ENCODE data around the gene SLC47A2. TPM values are rescaled to one million over a fixed set of nuclear protein-coding genes. Genes with fewer than 3 reads are reported as not detected.

Gene SLC47A2
- total RNA-seq, 1 donor from 2014 or later, result not detected

GRCh38 chr17:19753661-19754463, 37.5 kb upstream of the SLC47A2 start:
- no peaks in the 10 kb centered on the region for H3K36me3 Mint-ChIP-seq (ENCODE audit: low read depth)
- no peak for DNase-seq (ENCODE audit: low spot score)
- no peak overlapping the region for H3K27ac Mint-ChIP-seq
- H3K4me1 Mint-ChIP-seq (ENCODE audit: low read depth), result peaks cover 7% of the 10 kb centered on the region
- H3K4me3 Mint-ChIP-seq, result no peak overlapping the region
- intact Hi-C loops (cut with micrococcal nuclease), result no loop called here
- no peaks in the 10 kb centered on the region for H3K9me3 Mint-ChIP-seq
- peaks cover 3% of the 10 kb centered on the region for H3K27me3 Mint-ChIP-seq (ENCODE audit: insufficient read depth)

- intact Hi-C loops (cut with micrococcal nuclease), result no loop called here
- no peak overlapping the region for H3K4me3 Mint-ChIP-seq
- no peaks in the 10 kb centered on the region for H3K36me3 Mint-ChIP-seq (ENCODE audit: low read depth)
- DNase-seq (ENCODE audit: low spot score), result no peak
- H3K27ac Mint-ChIP-seq, result no peak overlapping the region
- H3K27me3 Mint-ChIP-seq (ENCODE audit: insufficient read depth), result peaks cover 3% of the 10 kb centered on the region
- H3K9me3 Mint-ChIP-seq, result no peaks in the 10 kb centered on the region
- H3K4me1 Mint-ChIP-seq (ENCODE audit: low read depth), result peaks cover 7% of the 10 kb centered on the region
Measured at GRCh38 chr17:19753051-19753509, 36.7 kb upstream of the SLC47A2 start.

GRCh38 chr17:19752216-19753050, 36.0 kb upstream of the SLC47A2 start:
- Mint-ChIP-seq H3K4me1 (ENCODE audit: low read depth) (peaks cover 7% of the 10 kb centered on the region), H3K27me3 (ENCODE audit: insufficient read depth) (peaks cover 3% of the 10 kb centered on the region), H3K9me3 (no peaks in the 10 kb centered on the region), H3K27ac (no peak overlapping the region), H3K4me3 (no peak overlapping the region), H3K36me3 (ENCODE audit: low read depth) (no peaks in the 10 kb centered on the region)
- intact Hi-C loops (cut with micrococcal nuclease), result no loop called here
- DNase-seq (ENCODE audit: low spot score), result no peak

GRCh38 chr17:19750835-19751234, 34.5 kb upstream of the SLC47A2 start:
- Mint-ChIP-seq H3K27me3 (ENCODE audit: insufficient read depth) (peaks cover 7% of the 10 kb centered on the region), H3K36me3 (ENCODE audit: low read depth) (no peaks in the 10 kb centered on the region), H3K27ac (no peak overlapping the region), H3K4me1 (ENCODE audit: low read depth) (peaks cover 7% of the 10 kb centered on the region), H3K9me3 (no peaks in the 10 kb centered on the region), H3K4me3 (no peak overlapping the region)
- intact Hi-C loops (cut with micrococcal nuclease), result no loop called here
- no peak for DNase-seq (ENCODE audit: low spot score)

- DNase-seq (ENCODE audit: low spot score), result no peak
- Mint-ChIP-seq H3K9me3 (no peaks in the 10 kb centered on the region), H3K36me3 (ENCODE audit: low read depth) (no peaks in the 10 kb centered on the region), H3K27ac (no peak overlapping the region), H3K4me1 (ENCODE audit: low read depth) (peaks cover 7% of the 10 kb centered on the region), H3K4me3 (no peak overlapping the region), H3K27me3 (ENCODE audit: insufficient read depth) (peaks cover 11% of the 10 kb centered on the region)
- intact Hi-C loops (cut with micrococcal nuclease), result no loop called here
Measured at GRCh38 chr17:19750020-19750572, 33.7 kb upstream of the SLC47A2 start.

- peaks cover 7% of the 10 kb centered on the region for H3K4me1 Mint-ChIP-seq (ENCODE audit: low read depth)
- intact Hi-C loops (cut with micrococcal nuclease), result loop anchor here (2.0 kb wide), 1 partner anchor 14 kb away; no protein-coding TSS in a partner anchor
- peaks cover 13% of the 10 kb centered on the region for H3K27me3 Mint-ChIP-seq (ENCODE audit: insufficient read depth)
- H3K36me3 Mint-ChIP-seq (ENCODE audit: low read depth), result no peaks in the 10 kb centered on the region
- no peak for DNase-seq (ENCODE audit: low spot score)
- H3K4me3 Mint-ChIP-seq, result no peak overlapping the region
- H3K27ac Mint-ChIP-seq, result no peak overlapping the region
- no peaks in the 10 kb centered on the region for H3K9me3 Mint-ChIP-seq
Measured at GRCh38 chr17:19748807-19749193, 32.4 kb upstream of the SLC47A2 start.

- H3K36me3 Mint-ChIP-seq (ENCODE audit: low read depth), result no peaks in the 10 kb centered on the region
Measured at GRCh38 chr17:19747829-19748806, 31.7 kb upstream of the SLC47A2 start, which contains the start of gene ALDH3A1. ALDH3A1 (minus strand) TSS chr17:19748298; CDS start chr17:19745129, 3,169 bp downstream.

GRCh38 chr17:19747159-19747719, 30.9 kb upstream of the SLC47A2 start:
- Mint-ChIP-seq H3K27me3 (ENCODE audit: insufficient read depth) (peaks cover 13% of the 10 kb centered on the region), H3K4me1 (ENCODE audit: low read depth) (peaks cover 7% of the 10 kb centered on the region), H3K36me3 (ENCODE audit: low read depth) (no peaks in the 10 kb centered on the region), H3K4me3 (no peak overlapping the region), H3K27ac (no peak overlapping the region), H3K9me3 (no peaks in the 10 kb centered on the region)
- no peak for DNase-seq (ENCODE audit: low spot score)
- intact Hi-C loops (cut with micrococcal nuclease), result no loop called here

More at GRCh38 chr17:19747829-19748806, 31.7 kb upstream of the SLC47A2 start, which contains the start of gene ALDH3A1:
- no peaks in the 10 kb centered on the region for H3K9me3 Mint-ChIP-seq
- intact Hi-C loops (cut with micrococcal nuclease), result loop anchor here (2.0 kb wide), 1 partner anchor 15 kb away; no protein-coding TSS in a partner anchor
- no peak within 1 kb of the TSS for H3K27ac Mint-ChIP-seq
- peaks cover 13% of the 10 kb centered on the region for H3K27me3 Mint-ChIP-seq (ENCODE audit: insufficient read depth)
- no peak for DNase-seq (ENCODE audit: low spot score)
- no peak within 1 kb of the TSS for H3K4me3 Mint-ChIP-seq
- H3K4me1 Mint-ChIP-seq (ENCODE audit: low read depth), result peaks cover 7% of the 10 kb centered on the region

GRCh38 chr17:19746517-19746916, 30.1 kb upstream of the SLC47A2 start:
- peaks cover 13% of the 10 kb centered on the region for H3K27me3 Mint-ChIP-seq (ENCODE audit: insufficient read depth)
- H3K4me1 Mint-ChIP-seq (ENCODE audit: low read depth), result peaks cover 7% of the 10 kb centered on the region
- H3K36me3 Mint-ChIP-seq (ENCODE audit: low read depth), result no peaks in the 10 kb centered on the region
- no peaks in the 10 kb centered on the region for H3K9me3 Mint-ChIP-seq
- intact Hi-C loops (cut with micrococcal nuclease), result no loop called here
- H3K4me3 Mint-ChIP-seq, result no peak overlapping the region
- no peak for DNase-seq (ENCODE audit: low spot score)
- no peak overlapping the region for H3K27ac Mint-ChIP-seq

GRCh38 chr17:19744922-19745757, 28.8 kb upstream of the SLC47A2 start:
- Mint-ChIP-seq H3K36me3 (ENCODE audit: low read depth) (no peaks in the 10 kb centered on the region), H3K9me3 (no peaks in the 10 kb centered on the region), H3K27me3 (ENCODE audit: insufficient read depth) (peaks cover 11% of the 10 kb centered on the region), H3K4me3 (no peak overlapping the region), H3K27ac (no peak overlapping the region), H3K4me1 (ENCODE audit: low read depth) (no peaks in the 10 kb centered on the region)
- intact Hi-C loops (cut with micrococcal nuclease), result no loop called here
- peak; percentile 73 for DNase-seq (ENCODE audit: low spot score)

- no peak for DNase-seq (ENCODE audit: low spot score)
- intact Hi-C loops (cut with micrococcal nuclease), result no loop called here
- Mint-ChIP-seq H3K36me3 (ENCODE audit: low read depth) (no peaks in the 10 kb centered on the region), H3K4me3 (peak overlapping the region; percentile 68), H3K27me3 (ENCODE audit: insufficient read depth) (peaks cover 11% of the 10 kb centered on the region), H3K9me3 (no peaks in the 10 kb centered on the region), H3K27ac (no peak overlapping the region), H3K4me1 (ENCODE audit: low read depth) (no peaks in the 10 kb centered on the region)
Measured at GRCh38 chr17:19744492-19744891, 28.1 kb upstream of the SLC47A2 start.
